HG02610 (cell line): ENCODE results near the gene TRMT10A.

ENCODE experiments used
- ATAC-seq: cut with Tn5 transposase; IDR thresholded peaks from one replicate; pipeline ENCODE4 v1.9.1; 2021; ENCODE audit warnings: mild to moderate bottlenecking, moderate library complexity; ENCODE audit not compliant: unreplicated experiment

The TRMT10A gene, protein sequence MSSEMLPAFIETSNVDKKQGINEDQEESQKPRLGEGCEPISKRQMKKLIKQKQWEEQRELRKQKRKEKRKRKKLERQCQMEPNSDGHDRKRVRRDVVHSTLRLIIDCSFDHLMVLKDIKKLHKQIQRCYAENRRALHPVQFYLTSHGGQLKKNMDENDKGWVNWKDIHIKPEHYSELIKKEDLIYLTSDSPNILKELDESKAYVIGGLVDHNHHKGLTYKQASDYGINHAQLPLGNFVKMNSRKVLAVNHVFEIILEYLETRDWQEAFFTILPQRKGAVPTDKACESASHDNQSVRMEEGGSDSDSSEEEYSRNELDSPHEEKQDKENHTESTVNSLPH

DNA sequence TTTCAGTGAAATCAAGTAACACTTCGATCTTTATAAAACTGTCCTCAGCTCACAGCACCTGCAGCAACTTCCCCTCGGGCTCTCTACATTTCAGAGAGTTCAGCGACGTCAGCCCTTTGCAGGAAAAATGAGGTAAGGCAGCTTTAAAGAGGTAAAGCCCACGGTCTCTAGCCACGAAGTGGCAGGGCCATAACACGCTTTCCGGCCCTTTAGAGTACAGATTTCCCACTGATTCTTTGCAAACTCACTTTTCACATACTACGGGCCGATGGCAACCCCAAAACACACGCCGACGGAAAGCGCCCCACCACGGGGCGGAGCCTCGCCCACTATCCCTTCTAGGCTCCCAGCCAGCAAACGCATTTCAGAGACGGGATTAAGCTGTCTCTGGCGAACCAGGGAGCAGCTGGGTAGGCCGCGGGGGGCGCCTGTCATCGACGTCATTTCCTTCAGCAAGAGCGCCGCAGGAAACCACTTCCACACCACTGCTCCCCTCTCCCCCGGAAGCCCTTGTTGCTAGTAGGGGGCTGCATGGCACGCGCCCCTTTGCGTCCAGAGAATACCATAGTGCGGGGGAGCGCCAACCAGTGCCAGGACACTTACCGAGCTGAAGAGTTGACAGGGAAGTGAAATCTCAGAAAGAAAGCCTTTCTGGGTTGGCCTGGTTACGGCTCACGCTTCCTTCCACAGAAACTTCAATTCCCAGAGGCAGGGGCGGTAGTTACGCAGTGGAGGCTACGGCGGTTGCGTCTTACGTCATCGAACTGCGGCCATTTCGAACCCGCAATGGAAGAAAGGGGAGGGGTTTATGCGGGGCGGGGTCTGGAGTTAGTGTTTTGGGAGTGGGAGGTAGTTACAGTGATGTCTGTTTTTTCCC lies at the start of gene TRMT10A:
Gene TRMT10A, minus strand, starts transcription at position 730 of the 877 bp plus-strand sequence. CDS start 4,701 bp downstream, outside the sequence.
- peak; percentile 96 for ATAC-seq

DNA sequence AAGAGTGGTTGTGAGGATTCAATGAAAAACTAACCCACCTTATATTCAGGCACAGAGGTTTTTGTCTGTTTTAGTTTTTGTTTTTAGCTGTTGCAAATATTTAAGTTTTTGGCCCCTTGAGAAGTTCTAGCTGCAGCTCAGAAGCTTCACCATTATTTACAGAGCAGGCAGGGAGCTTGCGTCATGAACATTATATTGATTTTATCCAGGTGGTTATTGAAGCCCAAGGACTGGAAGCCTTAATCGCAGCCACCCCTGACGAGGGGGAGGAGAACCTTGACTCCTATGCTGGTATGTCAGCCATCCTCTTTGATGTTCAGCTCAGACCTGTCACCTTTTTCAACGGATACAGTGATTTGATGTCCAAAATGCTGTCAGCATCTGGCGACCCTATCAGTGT lies 48.9 kb upstream of the TRMT10A start:
- no peak for ATAC-seq

DNA sequence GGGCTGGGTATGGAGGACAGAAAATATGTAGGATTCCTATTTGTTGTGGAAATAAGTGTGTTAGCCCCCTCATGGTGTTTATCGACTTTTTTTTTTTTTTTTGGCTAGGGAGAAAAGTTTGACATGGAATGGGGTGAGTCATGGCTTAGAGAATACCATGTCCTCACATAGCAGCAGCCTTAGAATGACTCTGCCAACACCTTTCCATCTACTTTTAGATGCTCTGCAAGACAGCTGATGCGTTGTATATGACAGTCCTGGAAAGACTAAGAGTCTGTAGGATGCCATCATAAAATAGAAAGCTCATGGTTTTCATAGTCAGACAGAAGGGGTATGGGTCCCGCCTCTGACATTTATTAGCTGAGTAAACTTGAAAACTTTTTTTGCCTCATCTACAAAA lies 48.4 kb upstream of the TRMT10A start:
- no peak for ATAC-seq

DNA sequence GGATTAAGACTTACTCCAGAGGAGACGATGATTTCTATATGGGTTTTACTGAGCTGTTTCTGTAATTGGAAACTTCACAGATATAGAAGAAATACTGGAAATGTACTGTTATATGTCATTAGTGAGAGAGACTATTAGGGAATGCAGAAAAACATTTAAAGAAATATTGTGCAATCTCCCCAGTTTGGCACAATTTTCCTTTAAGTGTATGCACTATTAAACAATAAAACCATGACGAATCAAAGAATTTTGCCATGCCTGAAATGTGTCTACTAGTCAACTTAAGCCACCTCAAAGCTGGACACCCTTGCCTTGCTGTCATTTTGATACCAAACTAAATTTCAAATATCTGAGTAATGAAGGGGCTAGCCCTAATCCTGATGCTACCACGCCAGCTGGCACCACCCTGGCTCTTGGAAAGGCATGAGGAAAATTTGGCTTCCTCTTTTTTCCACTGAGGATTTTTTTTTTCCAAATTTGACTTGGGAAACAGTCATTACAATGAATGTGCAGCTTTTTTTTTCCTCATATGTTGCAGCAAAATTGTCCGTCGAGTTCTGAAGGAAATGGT lies 46.9 kb upstream of the TRMT10A start:
- no peak for ATAC-seq

DNA sequence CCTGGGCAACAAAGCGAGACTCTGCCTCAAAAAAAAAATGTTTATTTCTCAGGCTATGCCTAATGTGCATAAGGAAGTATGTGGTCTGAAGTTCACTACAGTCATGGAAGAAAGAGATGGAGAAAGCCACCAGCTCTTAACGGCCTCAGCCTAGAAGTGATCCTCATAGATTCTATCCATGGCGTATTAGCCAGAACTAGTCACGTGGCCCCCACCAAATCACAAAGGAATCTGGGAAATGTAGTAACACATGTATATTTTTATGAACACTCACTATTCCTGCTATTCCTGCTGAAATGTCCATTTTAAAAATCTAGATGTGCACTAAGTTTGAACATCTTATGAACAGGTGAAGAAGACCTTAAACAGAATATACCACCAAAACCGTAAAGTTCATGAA lies 44.6 kb upstream of the TRMT10A start:
- ATAC-seq: no peak

DNA sequence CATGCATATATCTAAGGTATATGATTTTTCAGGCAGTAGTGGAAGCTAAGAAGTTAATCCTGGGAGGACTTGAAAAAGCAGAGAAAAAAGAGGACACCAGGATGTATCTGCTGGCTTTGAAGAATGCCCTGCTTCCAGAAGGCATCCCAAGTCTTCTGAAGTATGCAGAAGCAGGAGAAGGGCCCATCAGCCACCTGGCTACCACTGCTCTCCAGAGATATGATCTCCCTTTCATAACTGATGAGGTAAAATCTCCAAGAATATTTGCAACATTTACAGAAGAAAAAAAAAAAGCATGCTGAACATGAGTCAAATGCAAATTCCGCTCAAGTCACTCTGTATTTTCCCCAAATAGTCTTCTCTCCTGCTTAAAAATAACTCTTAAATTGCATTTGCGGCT lies 42.9 kb upstream of the TRMT10A start:
- ATAC-seq: no peak

DNA sequence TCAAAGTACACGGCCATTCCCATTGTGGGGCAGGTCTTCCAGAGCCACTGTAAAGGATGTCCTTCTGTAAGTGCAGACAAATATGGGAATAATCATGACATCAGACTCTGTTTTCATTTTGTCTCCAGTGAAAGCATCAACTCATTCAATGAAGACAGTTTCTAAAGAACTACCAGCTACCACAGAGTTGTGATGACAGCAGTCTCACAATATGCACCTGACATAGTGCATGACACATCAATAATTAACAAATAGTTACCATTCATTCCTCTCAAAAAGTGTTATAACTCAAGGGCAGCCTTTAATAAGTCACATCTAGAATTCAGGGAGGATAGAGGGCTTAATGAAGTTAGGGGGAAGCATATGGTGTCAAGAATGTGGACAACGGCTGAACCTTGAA lies 31.0 kb upstream of the TRMT10A start:
- no peak for ATAC-seq

DNA sequence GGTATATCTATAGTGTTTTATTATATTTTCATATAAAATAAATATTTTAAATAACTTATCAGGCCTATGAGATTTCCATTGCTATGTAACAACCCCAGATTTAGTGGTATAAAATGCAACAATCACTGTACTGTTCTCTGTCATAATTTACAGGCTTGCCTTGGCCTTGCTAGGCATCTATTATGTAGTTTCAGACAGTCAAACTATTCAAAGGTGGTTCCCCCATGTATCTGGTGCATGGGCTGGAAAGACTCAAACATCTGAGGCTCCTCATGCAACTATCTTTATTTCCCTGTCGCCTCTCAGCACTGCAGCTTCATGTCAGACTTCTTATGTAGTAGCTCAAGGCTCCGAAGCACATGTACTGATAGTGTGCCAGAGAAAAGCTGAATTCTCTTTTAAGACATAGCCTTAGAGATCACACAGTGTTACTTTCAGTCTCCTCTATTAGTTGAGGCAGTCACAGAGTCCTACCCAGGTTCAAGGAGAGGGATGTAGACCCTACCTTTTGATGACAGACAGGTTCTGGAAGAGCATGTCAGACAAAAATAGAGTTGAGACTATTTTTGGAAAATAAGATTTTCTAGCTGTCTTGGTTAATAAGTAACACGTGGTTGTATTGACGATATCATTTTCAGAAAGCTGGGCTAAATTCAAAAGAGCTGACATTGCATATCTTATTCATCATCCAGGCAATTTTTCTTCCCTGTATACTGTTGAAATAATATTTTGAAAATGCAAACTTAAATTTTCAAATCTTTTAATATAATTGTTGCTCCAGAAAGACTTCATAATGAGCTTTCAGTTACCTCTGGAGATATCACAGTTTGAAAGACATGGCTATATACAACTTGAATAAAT lies 30.2 kb upstream of the TRMT10A start:
- peak; percentile 74 for ATAC-seq

DNA sequence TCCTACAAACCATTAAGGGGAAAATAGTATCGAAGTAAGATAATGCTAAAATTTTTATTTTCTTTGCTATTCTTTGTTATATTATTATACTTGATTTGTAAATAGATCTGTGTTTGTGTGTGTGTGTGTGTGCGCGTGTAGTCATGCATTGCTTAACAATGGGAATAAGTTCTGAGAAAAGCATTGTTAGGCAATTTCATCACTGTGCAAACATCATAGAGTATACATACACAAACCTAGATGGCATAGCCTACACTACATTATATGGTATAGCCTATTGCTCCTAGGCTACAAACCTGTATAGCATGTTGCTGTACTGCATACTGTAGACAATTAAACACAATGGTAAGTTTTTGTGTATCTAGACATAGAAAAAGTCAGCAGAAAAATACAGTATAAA lies 27.9 kb upstream of the TRMT10A start:
- ATAC-seq: no peak

DNA sequence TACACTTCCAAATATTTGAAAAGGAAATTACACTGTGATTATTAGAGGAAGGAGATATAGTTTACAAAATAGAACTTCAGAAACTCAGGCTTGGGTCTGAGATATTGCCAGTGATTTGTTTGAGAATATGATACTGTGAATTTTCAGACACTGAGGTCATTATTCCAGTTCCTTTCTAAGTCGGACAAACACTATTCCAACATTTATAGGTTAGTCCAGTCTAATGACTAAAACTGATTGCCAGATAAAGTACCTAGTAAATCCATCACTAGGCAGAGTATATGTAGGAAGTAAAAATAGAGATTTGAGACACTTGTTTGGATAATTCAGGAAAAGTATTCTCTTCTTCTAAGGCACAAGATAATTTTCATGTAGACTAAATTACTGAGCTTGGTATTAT lies 24.0 kb upstream of the TRMT10A start:
- no peak for ATAC-seq

DNA sequence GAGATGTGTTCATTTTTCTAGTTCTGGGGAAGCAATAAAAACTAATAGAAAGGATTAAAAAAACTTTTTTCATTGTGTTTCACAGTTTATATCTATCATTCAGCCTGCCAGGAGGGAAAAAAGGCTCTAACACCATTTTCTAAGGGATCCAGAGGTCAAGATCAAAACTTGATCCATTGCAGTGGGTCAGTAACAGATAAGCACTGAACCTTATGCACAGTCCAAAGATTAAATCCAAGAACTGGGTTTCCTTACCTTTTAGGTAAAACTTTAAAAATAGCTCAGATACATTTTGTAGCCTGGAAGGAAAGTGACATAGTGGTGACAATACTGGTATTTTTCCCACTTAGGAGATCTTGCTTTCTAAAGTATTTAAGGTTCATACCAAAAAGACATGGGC lies 23.5 kb upstream of the TRMT10A start:
- no peak for ATAC-seq

DNA sequence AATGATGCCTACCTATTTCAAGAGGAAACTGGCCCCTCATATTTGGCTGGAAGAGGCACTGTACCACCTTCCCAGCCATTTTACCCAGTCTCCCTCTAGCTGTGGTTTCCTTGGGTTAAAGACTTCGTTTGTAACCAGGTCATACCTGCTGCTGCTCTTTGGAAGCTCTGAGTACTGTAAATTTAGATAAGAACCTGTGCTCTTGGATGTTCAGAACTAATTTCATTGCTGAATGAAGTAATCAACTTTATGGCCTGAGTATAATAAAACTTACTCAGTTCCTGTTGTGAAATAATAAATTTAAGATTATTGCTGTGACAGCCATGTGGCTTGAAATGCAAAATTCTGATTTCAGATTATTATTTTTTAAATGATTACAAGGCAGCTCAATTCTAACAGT lies 23.0 kb upstream of the TRMT10A start:
- ATAC-seq: no peak

DNA sequence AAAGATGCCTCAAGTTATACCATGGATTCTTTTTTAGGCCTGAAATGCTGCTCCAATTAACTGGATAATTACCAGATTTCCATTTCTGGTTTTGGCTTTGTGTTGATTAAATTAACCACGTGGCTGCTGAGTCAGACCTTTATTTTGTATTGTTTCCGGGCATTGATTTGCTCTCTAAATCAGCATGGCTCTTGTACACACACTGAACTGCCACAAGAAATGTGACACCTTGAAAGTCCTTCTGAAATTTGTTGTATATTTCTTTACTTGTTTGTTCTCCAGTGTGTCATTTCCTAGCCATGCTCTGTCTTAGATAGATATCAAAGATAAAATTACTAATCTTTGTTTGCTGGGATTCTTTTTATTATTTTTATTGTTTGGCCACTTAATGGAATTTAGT lies 22.5 kb upstream of the TRMT10A start:
- no peak for ATAC-seq

DNA sequence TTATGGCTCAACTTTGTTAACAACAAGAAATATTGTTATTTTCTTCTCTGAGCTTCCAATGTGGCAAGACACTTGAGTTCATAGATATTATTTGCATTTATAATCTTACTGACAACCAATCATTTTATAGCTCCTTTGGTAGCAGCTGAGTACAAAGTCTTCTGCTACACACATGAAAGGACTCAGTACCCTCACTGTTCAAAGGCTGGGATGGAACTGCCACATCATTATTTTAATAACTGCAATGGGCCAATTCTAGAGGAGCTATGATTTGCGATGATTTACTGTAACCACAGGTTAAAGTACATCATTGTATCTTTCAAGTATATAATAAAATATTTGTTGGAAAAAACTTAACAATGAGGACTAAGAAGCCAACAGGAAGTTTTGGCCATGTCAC lies 21.7 kb upstream of the TRMT10A start:
- no peak for ATAC-seq

DNA sequence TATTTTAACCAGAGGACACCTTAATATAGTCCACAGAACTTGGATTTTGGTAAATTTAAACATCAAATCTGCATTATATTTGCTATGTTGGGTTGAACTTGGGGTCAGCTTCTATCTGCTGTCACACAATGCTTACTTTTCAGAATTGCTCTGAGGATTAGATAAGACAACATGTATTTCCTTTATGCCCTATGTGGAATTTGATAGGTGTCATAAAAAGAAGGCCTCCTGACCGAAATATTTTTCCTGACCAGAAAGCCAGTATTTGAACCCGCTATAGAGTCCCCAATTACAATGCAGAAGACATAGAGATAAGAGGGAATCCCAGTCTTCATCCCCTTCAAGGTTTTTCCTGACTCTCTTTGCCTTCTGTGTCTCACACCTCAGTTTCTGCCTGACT lies 14.9 kb upstream of the TRMT10A start:
- no peak for ATAC-seq

DNA sequence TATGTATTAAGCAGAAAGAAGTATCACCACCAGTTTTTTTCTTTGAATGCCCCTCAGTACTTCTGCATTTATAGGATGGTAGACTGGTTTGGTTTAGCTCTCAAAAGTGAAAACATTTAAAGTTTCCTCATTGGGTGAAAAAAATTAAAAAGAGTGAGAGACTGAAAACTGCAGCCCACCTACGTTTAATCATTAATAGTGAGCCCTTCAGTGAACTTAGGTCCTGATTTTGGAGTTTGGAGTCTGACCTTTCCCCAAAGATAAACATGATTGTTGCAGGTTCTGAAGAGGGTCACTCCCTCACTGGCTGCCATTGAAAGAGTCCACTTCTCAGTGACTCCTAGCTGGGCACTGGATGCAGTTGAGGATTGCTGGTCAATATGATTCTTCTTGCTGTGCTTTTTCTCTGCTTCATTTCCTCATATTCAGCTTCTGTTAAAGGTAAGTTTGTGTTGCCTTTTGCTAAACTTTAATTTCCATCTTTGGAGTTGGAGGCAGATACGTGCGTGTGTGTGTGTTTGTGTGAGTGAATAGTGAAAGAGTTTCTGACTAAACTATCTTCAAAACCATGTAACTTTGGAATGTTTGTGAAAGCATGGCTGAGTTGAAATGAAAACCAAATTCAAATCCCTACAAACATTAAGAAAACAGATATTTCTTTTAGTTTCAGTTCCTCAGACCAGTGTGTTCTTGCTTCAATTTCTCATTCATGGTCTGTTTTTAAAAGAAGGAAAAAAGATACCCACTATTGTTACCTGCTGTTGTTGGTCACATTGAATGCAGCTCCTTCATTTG lies 10.9 kb upstream of the TRMT10A start, which contains the start of gene MTTP:
Gene MTTP, plus strand, starts transcription at position 295 of the 795 bp plus-strand sequence. Its CDS starts 86 bp downstream, at position 381.
- ATAC-seq: peak; percentile 86

DNA sequence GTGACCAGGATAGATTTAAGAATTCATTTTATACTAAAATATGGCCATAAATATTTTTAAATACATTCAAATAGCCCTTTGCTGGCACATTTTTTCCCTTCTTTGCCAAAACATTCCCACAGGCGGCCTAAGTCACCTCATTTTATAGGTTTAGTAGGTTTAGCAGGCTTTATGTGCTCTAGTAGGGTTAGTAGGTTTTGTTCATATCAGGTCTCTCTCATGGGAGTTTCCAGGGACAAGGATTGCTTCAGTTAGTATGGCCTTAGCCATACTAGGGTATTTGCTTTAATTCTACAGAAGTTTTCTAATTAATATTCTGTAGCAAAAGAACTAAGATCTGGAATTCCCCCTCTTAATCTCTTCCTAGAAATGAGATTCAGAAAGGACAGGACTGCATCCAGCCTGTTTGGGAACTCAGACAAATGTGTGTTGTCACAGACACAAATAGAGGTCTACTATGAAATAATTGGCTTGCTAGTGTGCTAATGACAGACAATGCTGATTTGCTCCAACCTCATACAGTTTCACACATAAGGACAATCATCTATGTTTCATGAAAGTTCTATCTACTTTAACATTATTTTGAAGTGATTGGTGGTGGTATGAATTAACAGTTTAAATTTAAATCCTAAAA lies 10.0 kb upstream of the TRMT10A start:
- no peak for ATAC-seq

DNA sequence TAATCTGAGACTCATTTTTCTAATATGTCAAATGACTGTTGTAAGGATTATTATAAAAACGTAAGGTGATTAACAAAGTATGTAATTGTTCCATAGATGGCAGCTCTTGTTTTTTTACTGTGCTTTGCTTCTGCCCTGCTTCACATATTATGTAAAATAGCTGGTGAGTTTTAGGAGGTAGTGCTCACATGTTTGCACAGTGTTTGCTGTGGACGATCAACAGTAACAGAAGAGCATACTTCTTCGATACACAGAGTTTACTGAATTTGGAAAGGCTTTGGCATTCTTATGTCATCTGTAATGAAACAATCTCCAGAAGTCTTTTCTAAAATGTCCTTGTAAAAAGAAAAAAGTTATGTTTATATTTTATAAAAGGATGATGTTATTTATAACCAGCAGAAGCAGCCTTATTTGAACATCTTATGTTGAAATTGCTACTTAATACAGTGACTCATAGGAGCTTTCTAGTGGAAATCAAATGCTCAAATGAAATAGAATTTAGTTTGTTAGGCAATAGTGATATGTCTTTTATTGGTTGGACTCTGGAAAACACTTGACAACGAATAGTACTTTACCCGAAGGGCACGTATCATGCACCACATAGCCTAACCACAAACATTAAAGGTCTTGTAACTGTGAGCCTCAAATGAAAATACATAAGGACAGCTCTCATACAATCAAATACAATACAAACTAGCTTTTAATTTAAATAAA lies 8.8 kb upstream of the TRMT10A start:
- no peak for ATAC-seq

DNA sequence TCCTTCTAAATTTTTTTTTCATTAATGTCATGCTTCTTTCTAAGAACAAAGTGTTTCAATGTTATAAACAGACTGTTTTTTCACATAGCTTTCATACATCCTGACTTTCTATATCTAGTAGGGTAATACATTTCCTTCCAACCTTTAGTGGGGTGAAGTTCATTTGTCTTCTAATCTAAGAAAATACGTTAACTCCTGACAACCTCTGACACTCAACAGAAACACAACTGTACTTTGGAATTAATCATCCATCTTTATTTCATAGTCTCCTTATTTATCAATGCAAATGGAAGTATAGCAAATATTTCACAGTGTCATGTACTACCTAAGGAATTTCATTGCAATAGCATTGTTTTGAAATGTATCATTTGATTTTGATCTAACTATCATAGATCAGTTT lies 8.0 kb upstream of the TRMT10A start:
- ATAC-seq: no peak
